A549 (cell line): ENCODE results near the gene FCHO2.

Experiments
- CBX2 ChIP-seq: fragments of 200-600 bp; sonication (generic); IDR thresholded peaks from 2 replicates; pipeline ENCODE4 v1.6.1; 2016; ENCODE audit warnings: low read depth, mild to moderate bottlenecking, borderline replicate concordance
- CEBPB ChIP-seq, 2 experiments: fragments of >200 bp in 1 of 2; sonication (Bioruptor Twin) in 1 of 2; formaldehyde crosslinking in 1 of 2; IDR thresholded peaks; 2 replicates each; pipeline ENCODE4 v1.6.1; 2012 to 2016
- CTCF ChIP-seq: fragments of >200 bp; sonication (Bioruptor Twin); formaldehyde crosslinking; IDR thresholded peaks from 3 replicates; pipeline ENCODE4 v1.5.1; 2016
- ELK1 ChIP-seq: fragments of 150-350 bp; IDR thresholded peaks from 2 replicates; pipeline ENCODE4 v1.6.1; 2014; ENCODE audit warnings: low read depth, mild to moderate bottlenecking, low read length
- EP300 ChIP-seq, 2 experiments: fragments of >200 bp; sonication (Bioruptor Twin); formaldehyde crosslinking; IDR thresholded peaks; 2 replicates in 1 of 2; 3 replicates in 1 of 2; pipeline ENCODE4 v1.6.1; 2016 to 2017
- FOSL2 ChIP-seq, 2 experiments: fragments of 450-650 bp in 1 of 2; fragments of >200 bp in 1 of 2; sonication (Bioruptor Twin) in 1 of 2; formaldehyde crosslinking; IDR thresholded peaks; 2 replicates each; pipeline versions ENCODE4 v1.5.0 to v1.6.1; 2016 to 2020; ENCODE audit warnings: mild to moderate bottlenecking in 1 of 2, moderate library complexity in 1 of 2
- HOXA7 ChIP-seq: fragments of 250-450 bp; sonication (Bioruptor Pico); IDR thresholded peaks from 2 replicates; pipeline ENCODE4 v1.5.0; 2020; ENCODE audit warnings: mild to moderate bottlenecking, moderate library complexity
- MAX ChIP-seq: IDR thresholded peaks from 2 replicates; pipeline ENCODE4 v1.6.1; 2012
- MYC ChIP-seq: IDR thresholded peaks from 2 replicates; pipeline ENCODE4 v1.6.1; 2012; ENCODE audit warnings: mild to moderate bottlenecking, inconsistent platforms, low read length, improper control_type of control experiment, borderline replicate concordance
- PBX3 ChIP-seq: IDR thresholded peaks from 2 replicates; pipeline ENCODE4 v1.6.1; 2012
- POLR2A ChIP-seq: IDR thresholded peaks from 2 replicates; pipeline ENCODE4 v1.6.1; 2012; ENCODE audit warnings: mild to moderate bottlenecking, low read length
- POLR2AphosphoS2 ChIP-seq: conservative IDR thresholded peaks from 2 replicates; pipeline ENCODE4 v1.6.1; 2012; ENCODE audit warnings: low read length, improper control_type of control experiment, inconsistent platforms
- RFX5 ChIP-seq: fragments of 450-650 bp; IDR thresholded peaks from 2 replicates; pipeline ENCODE4 v1.7.1; 2014; ENCODE audit warnings: antibody characterized with exemption, mild to moderate bottlenecking, moderate library complexity
- USF2 ChIP-seq: fragments of 450-650 bp; IDR thresholded peaks from 2 replicates; pipeline ENCODE4 v1.6.1; 2014; ENCODE audit warnings: antibody characterized with exemption

GRCh38 chr5:73119451-73120157 lies 163.8 kb downstream of the FCHO2 start:
- TF ChIP-seq EP300 (IDR thresholded peaks at IDR 0.05) (no peak), USF2 (no peak), CBX2 (no peak), MYC (no peak), FOSL2 (IDR thresholded peaks at IDR 0.05) (no peak), FOSL2 (CRISPR knock-in tag; IDR thresholded peaks at IDR 0.05) (no peak), HOXA7 (CRISPR knock-in tag) (no peak), ELK1 (no peak), CEBPB (IDR thresholded peaks at IDR 0.05) (no peak), CTCF (no peak), RFX5 (no peak), POLR2AphosphoS2 (no peak), MAX (no peak), POLR2A (no peak), PBX3 (no peak)
